Measurements from ENCODE around the gene RTF2. TPM values are rescaled to one million over a fixed set of nuclear protein-coding genes. Genes with fewer than 3 reads are reported as not detected.
"Not testable (repeated sequence)": the region's sequence is repeated elsewhere in the genome, so short reads cannot be mapped to it uniquely, and the experiment has no call there.

Gene RTF2
- polyA plus RNA-seq, 1 donor from 2014 or later = 130 TPM

DNA sequence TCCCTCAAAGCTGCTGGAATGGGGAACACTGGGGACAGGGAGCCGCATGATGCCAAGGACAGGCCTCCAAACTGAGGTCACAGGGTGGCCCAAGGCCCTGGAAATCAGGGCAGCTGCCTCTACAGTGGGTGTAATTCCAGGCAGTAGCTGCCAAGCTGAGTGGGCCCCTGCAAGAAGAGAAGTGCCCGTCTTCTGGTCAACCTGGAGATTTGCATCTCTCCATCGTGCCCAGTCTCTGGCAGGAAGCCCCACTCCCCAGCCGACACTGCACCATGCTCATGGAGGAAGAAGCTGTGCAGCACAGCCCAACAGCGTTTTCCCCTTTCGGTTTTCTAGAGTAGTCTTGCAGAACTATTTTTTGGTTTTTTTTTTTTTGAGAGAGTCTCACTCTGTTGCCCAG is 53.9 kb downstream of the RTF2 start:
- Mint-ChIP-seq H3K4me3 (no peak overlapping the region), H3K27ac (no peak overlapping the region), H3K27me3 (no peaks in the 10 kb centered on the region), H3K36me3 (peaks cover 28% of the 10 kb centered on the region), H3K4me1 (peaks cover 0 to 1% (median 0%) of the 10 kb centered on the region in 3 donors), H3K9me3 (peaks cover 2 to 20% (median 19%) of the 10 kb centered on the region in 3 donors)

DNA sequence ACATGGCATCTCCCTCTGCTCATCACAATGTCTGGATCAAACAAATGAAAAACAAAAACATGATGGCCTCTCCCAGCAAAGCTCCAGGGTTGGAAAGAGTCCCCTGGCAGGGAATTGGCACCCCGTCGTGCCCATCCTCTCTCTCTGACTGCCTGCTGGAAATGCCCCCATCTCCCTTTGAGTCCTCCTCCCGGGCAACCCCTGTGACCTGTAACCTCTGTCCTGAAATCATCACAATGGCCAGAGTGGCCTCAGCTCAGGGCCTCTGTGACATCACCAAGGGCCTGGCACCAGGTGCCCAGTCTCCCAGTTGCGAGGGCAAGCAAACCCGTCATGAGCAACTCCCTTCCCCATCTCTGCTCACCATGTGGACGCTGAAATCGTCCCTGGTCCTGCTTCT is 56.0 kb downstream of the RTF2 start, which contains the start of gene FAM209A:
Gene FAM209A (plus strand): TSS at position 301 of the 400 bp plus-strand sequence. CDS start 65 bp downstream, at position 366.
- peaks cover 2 to 14% (median 7%) of the 10 kb centered on the region in 3 donors for H3K9me3 Mint-ChIP-seq
- peaks cover 11% of the 10 kb centered on the region for H3K36me3 Mint-ChIP-seq
- not testable (repeated sequence) for H3K27ac Mint-ChIP-seq, H3K4me1 Mint-ChIP-seq, H3K27me3 Mint-ChIP-seq
- peak within 1 kb of the TSS in 1 of 4 donors; percentile 41 for H3K4me3 Mint-ChIP-seq

DNA sequence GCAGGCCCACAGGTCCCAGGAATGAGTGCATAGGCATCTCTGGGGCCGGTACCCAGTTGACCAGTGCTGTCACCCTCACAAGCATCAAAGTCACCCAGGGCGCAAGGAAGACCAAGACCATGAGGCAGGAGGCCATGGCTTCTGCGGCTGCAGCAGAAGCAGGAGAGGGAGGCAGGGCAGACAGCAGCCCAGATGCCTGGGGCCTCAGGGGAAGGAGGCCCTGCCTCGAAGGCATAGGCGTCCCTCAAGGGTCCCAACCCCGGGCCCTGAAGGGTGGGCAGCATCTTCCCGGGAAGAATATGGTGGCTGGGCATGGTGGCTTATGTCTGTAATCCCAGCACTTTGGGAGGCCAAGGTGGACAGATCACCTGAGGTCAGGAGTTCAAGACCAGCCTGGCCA is 59.1 kb downstream of the RTF2 start:
- Mint-ChIP-seq H3K4me3 (no peak overlapping the region), H3K4me1 (peaks cover 0 to 1% (median 0%) of the 10 kb centered on the region in 3 donors), H3K27ac (no peak overlapping the region), H3K27me3 (no peaks in the 10 kb centered on the region), H3K36me3 (peaks cover 8% of the 10 kb centered on the region), H3K9me3 (peaks cover 0 to 2% (median 0%) of the 10 kb centered on the region in 3 donors)

DNA sequence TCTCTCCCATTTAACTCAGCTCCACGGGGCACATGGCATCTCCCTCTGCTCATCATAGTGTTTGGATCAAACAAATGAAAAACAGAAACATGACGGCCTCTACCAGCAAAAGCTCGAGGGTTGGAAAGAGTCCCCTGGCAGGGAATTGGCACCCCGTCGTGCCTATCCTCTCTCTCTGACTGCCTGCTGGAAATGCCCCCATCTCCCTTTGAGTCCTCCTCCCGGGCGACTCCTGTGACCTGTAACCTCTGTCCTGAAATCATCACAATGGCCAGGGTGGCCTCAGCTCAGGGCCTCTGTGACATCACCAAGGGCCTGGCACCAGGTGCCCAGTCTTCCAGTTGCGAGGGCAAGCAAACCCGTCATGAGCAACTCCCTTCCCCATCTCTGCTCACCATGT is 64.5 kb downstream of the RTF2 start, which contains the start of gene FAM209B:
Gene FAM209B (plus strand): TSS at position 301 of the 400 bp plus-strand sequence. CDS start 96 bp downstream, at position 397.
- not testable (repeated sequence) for H3K27me3 Mint-ChIP-seq, H3K27ac Mint-ChIP-seq, H3K9me3 Mint-ChIP-seq, H3K4me1 Mint-ChIP-seq, H3K4me3 Mint-ChIP-seq
- H3K36me3 Mint-ChIP-seq = peaks cover 12% of the 10 kb centered on the region

DNA sequence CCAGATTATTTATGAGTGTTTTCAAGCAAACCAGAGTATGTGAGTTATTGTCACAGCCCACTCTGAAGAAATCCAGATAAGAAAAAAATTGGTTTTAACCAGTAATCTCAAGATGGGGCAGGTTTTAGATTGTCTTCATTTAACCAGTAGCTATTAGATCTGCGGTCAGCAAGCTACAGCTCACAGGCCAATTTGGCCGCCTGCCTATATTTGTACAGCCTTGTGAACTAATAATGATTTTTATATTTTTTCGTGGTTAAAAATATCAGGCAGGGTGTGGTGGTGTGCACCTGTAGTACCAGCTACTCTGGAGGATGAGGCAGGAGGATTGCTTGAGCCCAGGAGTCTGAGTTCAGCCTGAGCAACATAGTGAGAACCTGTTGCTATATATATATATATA is 69.6 kb downstream of the RTF2 start:
- Mint-ChIP-seq H3K4me3 (no peak overlapping the region), H3K27ac (no peak overlapping the region), H3K27me3 (no peaks in the 10 kb centered on the region), H3K9me3 (no peaks in the 10 kb centered on the region), H3K4me1 (no peaks in the 10 kb centered on the region), H3K36me3 (peaks cover 7% of the 10 kb centered on the region)

DNA sequence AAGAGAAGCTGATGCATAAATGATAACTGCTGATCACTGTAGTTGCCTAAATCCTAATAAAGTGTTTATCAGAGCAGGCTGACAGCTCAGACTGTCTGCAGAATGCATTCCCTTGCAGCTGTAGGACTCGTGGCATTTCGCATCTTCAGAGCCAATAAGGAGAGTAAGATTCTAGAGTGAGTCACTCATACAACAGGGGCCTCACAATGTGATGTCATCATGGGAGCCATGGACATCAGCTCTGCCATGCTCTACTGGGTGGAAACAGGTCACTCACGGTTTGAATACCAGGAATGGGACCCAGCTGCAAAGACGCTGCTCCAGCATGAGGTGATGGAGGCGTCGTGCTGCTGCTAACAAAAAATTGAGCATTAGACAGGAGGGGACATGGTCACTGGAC is 72.0 kb downstream of the RTF2 start:
- Mint-ChIP-seq H3K27ac (no peak overlapping the region), H3K9me3 (no peaks in the 10 kb centered on the region), H3K27me3 (no peaks in the 10 kb centered on the region), H3K4me1 (no peaks in the 10 kb centered on the region), H3K36me3 (peaks cover 7% of the 10 kb centered on the region), H3K4me3 (no peak overlapping the region)

DNA sequence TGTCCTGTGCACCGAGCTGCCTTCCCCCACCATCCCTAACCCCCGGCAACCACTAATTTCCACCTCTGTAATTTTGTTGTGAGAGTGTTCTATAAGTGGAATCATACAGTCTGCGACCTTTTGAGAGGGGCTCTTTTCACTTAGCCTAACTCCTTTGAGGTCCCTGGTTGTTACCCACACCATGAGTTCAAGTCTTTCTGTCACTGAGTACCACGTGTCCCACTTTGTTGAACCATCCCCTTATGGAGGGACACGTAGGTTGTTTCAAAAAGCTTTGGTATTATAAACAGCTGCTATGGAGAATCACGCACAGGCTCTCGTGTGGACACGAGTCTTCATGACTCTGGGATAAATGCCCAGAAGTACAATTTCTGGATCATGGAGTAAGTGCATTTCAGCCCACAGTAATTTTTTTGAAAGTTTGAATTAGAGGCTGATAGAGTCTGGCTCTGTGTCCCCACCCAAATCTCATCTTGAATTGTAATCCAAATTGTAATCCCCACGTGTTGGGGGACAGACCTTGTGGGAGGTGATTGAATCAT is 74.1 kb downstream of the RTF2 start:
- no peak overlapping the region for H3K4me3 Mint-ChIP-seq
- H3K9me3 Mint-ChIP-seq = no peaks in the 10 kb centered on the region
- H3K4me1 Mint-ChIP-seq = no peaks in the 10 kb centered on the region
- no peaks in the 10 kb centered on the region for H3K27me3 Mint-ChIP-seq
- peaks cover 2% of the 10 kb centered on the region for H3K36me3 Mint-ChIP-seq
- no peak overlapping the region for H3K27ac Mint-ChIP-seq

DNA sequence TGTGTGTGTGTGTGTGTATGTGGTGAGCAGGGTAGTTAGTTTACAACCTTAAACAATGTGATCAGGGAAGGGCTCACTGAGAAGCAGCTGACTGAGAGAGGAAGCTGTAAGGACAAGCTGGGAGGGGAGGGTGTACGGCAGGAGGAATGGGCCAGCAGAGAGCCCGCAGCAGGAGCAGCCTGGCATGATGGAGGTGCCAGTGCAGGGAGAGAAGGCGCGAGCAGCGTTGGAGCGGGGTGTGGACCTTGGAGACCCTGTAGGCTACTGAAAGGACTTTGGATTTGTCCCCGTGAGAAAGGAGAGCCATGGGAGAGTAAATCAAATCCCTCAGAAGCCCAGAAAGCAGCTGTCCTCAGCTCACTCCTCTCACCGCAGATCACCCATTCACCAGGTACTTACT is 83.1 kb downstream of the RTF2 start:
- Mint-ChIP-seq H3K4me3 (no peak overlapping the region), H3K27me3 (no peaks in the 10 kb centered on the region), H3K9me3 (no peaks in the 10 kb centered on the region), H3K36me3 (no peaks in the 10 kb centered on the region), H3K27ac (no peak overlapping the region), H3K4me1 (peaks cover 6 to 8% (median 8%) of the 10 kb centered on the region in 3 donors)

DNA sequence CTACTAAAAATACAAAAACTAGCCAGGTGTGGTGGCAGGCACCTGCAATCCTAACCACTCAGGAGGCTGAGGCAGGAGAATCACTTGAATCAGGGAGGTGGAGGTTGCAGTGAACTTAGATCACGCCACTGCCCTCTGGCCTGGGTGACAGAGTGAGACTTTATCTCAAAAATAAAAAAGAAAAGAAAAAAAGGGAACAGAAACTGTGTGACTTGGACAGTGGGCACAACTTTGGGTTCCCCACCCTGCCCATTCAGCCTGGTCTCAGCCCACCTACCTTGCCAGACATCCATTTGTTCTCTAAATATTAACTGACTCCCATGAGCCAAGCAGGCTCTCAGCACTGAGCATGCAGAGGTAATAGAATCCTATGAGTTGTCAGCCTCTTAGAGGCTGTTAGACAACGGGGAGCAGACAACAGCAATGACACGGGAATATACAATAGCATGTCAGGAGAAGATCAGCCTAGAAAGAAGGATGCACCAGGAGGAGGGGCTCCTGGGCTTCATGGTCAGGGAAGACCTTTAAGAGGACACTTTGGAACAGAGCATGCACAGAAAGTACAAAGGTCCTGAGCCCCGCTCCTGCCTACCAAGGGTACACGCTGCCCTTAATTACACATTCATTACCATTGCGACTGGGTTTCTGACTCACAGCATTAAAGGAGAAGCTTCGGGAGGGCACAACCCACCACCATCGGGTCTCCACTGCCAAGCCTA is 84.6 kb downstream of the RTF2 start:
- Mint-ChIP-seq H3K4me3 (no peak overlapping the region), H3K4me1 (peaks cover 6 to 8% (median 8%) of the 10 kb centered on the region in 3 donors), H3K9me3 (no peaks in the 10 kb centered on the region), H3K27ac (peak overlapping the region in 1 of 3 donors; percentile 89), H3K27me3 (no peaks in the 10 kb centered on the region), H3K36me3 (no peaks in the 10 kb centered on the region)

DNA sequence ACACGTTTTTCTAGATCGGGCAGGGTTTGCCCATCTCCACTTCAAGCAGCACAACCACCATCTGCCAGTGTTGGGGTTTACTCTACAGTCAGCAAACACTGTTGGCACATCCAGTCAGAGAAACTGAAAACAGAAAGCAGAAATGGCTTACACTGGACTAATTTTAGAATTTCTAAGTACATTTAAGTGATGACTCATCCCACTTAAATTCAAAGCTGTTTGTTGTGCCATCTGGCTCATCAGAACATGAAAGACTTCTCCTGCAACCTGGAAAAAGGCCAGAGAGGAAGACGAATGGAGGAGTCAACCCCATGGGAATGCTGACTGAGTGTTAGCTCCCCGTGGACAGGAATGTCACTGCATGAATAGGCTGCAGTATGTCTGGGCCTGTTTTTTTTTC is 86.4 kb downstream of the RTF2 start:
- peak overlapping the region in 2 of 4 donors; percentile 23 to 84 for H3K4me3 Mint-ChIP-seq
- no peaks in the 10 kb centered on the region for H3K36me3 Mint-ChIP-seq
- H3K9me3 Mint-ChIP-seq = no peaks in the 10 kb centered on the region
- H3K27ac Mint-ChIP-seq = peak overlapping the region in 2 of 3 donors; percentile 19 to 31
- no peaks in the 10 kb centered on the region for H3K27me3 Mint-ChIP-seq
- H3K4me1 Mint-ChIP-seq = peaks cover 6 to 8% (median 8%) of the 10 kb centered on the region in 3 donors

DNA sequence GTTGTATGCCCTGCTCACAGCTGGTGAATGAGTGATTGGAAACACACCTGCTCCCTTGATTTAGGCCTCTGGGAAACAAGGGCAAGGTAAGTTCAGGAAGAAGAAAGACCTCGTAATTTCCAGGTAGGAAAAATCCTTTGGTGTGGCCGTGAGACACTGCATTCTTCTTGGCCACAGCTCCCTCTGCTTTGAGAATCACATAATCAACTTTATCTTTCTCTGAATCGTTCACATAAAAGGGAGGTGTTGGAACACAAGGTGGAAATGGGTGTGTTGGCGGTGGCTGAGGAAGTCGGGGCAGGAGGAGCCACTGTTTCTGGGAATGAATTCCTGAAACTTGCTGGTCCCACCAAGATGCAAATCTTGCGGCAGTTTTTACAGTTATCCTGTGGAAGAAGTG is 90.5 kb downstream of the RTF2 start:
- no peak overlapping the region for H3K4me3 Mint-ChIP-seq
- H3K9me3 Mint-ChIP-seq = no peaks in the 10 kb centered on the region
- peaks cover 6 to 8% (median 6%) of the 10 kb centered on the region in 3 donors for H3K4me1 Mint-ChIP-seq
- H3K36me3 Mint-ChIP-seq = peaks cover 1% of the 10 kb centered on the region
- H3K27ac Mint-ChIP-seq = no peak overlapping the region
- H3K27me3 Mint-ChIP-seq = no peaks in the 10 kb centered on the region

DNA sequence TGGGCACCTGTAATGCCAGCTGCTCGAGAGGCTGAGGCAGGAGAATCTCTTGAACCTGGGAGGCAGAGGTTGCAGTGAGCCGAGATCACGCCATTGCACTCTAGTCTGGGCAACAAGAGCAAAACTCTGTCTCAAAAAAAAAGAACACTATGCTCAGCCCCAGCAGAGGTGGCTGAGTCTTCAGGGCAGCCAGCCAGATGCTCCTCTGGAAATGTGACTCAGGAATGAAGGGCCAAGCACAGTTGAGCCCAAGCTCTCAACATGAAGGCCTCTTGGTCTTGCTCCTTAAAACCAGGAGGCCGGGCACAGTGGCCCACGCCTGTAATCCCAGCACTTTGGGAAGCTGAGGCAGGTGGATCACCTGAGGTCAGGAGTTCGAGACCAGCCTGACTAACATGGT is 96.1 kb downstream of the RTF2 start:
- H3K4me3 Mint-ChIP-seq, H3K4me1 Mint-ChIP-seq, H3K27ac Mint-ChIP-seq, H3K9me3 Mint-ChIP-seq, H3K27me3 Mint-ChIP-seq, H3K36me3 Mint-ChIP-seq: not testable (repeated sequence)

DNA sequence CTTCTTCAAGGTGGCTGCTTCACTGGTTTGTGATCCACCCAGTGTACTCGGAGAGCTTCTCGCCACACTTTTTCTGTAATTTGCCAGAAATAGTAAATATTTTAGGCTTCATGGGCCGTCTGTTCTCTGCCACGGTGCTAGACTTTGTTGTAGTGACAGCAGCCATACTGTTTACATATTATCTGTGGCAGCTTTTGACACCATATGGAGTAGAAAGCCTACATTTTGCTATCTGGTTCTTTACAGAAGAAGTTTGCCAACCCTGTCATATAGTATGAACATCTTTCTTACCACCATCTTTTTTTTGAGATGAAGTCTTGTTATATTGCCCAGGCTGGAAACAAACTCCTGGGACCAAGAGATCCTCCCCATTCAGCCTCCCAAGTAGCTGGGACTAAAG is 97.1 kb downstream of the RTF2 start:
- Mint-ChIP-seq H3K4me3 (no peak overlapping the region), H3K27ac (no peak overlapping the region), H3K36me3 (peaks cover 5% of the 10 kb centered on the region), H3K9me3 (no peaks in the 10 kb centered on the region), H3K27me3 (peaks cover 2% of the 10 kb centered on the region), H3K4me1 (no peaks in the 10 kb centered on the region)

DNA sequence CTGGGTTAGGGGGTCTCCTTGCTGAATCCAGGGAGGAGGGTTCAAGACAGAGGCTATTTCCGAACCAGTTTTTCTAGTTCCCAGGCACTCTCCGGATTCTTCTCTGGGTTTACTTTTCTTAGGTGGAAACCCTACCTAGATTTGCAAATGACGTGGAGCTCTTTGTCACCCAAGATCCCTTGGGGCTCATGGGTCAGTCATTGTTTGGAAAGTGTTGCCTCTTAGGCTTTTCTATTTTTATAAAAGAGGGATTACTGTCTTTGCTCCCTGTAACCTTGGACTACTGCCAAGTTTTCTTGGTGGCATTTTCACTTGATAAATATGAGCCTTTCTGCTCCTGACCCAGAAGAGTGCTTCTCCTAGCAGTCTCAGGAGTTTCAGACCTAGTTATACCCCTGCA is 98.2 kb downstream of the RTF2 start:
- Mint-ChIP-seq H3K4me1 (no peaks in the 10 kb centered on the region), H3K9me3 (no peaks in the 10 kb centered on the region), H3K27ac (no peak overlapping the region), H3K27me3 (peaks cover 5% of the 10 kb centered on the region), H3K4me3 (no peak overlapping the region), H3K36me3 (peaks cover 5% of the 10 kb centered on the region)
